NT2/D1 (cell line): ENCODE results near the gene CYBRD1.

ENCODE experiments used
- SUZ12 ChIP-seq: IDR thresholded peaks from 2 replicates; pipeline ENCODE4 v1.6.1; 2011; ENCODE audit not compliant: insufficient read length, insufficient read depth; ENCODE audit errors: extremely low read depth
- YY1 ChIP-seq: IDR thresholded peaks from 2 replicates; pipeline ENCODE4 v1.6.1; 2011; ENCODE audit not compliant: insufficient read length, insufficient read depth
- ZNF274 ChIP-seq: IDR thresholded peaks from 2 replicates; pipeline ENCODE4 v1.6.1; 2011; ENCODE audit warnings: mild to moderate bottlenecking, low read depth, low read length

DNA sequence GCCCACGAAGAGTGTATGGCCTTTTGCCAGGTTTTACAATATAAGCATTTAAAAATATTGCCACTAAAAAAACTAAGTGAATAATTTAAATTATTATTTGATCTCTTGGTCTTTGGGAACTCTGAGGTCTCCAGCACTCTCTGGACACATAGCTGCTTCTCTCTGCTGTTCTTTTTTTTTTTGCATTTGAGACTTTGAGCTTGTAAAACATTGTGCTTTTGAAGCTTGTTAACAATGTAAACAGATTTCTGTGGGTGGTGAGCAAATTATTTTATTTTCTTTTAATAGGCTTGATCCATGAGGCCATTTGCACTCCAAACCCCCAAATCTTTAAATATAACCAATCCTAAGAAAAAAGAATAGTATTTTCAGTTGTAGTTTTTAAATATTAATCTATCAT, 46.3 kb upstream of the CYBRD1 start:
- TF ChIP-seq YY1 (no peak), ZNF274 (no peak), SUZ12 (no peak)
